Testis (tissue), 2 donors: ENCODE results near the gene S1PR5.

Experiments
- CTCF ChIP-seq, 3 experiments: fragments of 450-650 bp in 2 of 3; fragments of 200-600 bp in 1 of 3; sonication (generic) in 1 of 3; IDR thresholded peaks; one replicate each; pipeline ENCODE4 v1.5.1; 2016 to 2019; ENCODE audit warnings: antibody characterized with exemption in 3 of 3, mild to moderate bottlenecking in 2 of 3, moderate library complexity in 1 of 3
- POLR2A ChIP-seq: fragments of 450-650 bp; IDR thresholded peaks from one replicate; pipeline ENCODE4 v1.6.1; 2017; ENCODE audit warnings: antibody characterized with exemption, mild to moderate bottlenecking, moderate library complexity

- TF ChIP-seq CTCF (IDR thresholded peaks at IDR 0.05) (no peak), POLR2A (no peak)
These were observed 26.4 kb upstream of the S1PR5 start, which contains the start of gene ATG4D for GRCh38 chr19:10543420-10544241.
